AG09309 (cell line): Measurements from ENCODE around the gene GRID1.

Experiments
- DNase-seq: peaks from one replicate; pipeline ENCODE4 v3.0.0-alpha.2; 2010; ENCODE audit warnings: low read depth
- H3K4me3 ChIP-seq: 2 replicates; pipeline ENCODE4 v1.5.1; 2011; ENCODE audit warnings: mild to moderate bottlenecking, low read depth, low read length, moderate library complexity; ENCODE audit not compliant: control insufficient read depth
- TF ChIP-seq, protein P1 (sequence below): IDR thresholded peaks from 2 replicates; pipeline ENCODE4 v1.5.1; 2011; ENCODE audit warnings: mild to moderate bottlenecking, low read depth, low read length, inconsistent platforms; ENCODE audit not compliant: insufficient read depth, control insufficient read depth; ENCODE audit errors: missing control alignments

GRID1 gene

GRCh38 chr10:85665078-85665477 lies 701.5 kb downstream of the GRID1 start:
- H3K4me3 ChIP-seq = no peak overlapping the region
- TF ChIP-seq, protein P1, sequence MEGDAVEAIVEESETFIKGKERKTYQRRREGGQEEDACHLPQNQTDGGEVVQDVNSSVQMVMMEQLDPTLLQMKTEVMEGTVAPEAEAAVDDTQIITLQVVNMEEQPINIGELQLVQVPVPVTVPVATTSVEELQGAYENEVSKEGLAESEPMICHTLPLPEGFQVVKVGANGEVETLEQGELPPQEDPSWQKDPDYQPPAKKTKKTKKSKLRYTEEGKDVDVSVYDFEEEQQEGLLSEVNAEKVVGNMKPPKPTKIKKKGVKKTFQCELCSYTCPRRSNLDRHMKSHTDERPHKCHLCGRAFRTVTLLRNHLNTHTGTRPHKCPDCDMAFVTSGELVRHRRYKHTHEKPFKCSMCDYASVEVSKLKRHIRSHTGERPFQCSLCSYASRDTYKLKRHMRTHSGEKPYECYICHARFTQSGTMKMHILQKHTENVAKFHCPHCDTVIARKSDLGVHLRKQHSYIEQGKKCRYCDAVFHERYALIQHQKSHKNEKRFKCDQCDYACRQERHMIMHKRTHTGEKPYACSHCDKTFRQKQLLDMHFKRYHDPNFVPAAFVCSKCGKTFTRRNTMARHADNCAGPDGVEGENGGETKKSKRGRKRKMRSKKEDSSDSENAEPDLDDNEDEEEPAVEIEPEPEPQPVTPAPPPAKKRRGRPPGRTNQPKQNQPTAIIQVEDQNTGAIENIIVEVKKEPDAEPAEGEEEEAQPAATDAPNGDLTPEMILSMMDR = no peak

DNA sequence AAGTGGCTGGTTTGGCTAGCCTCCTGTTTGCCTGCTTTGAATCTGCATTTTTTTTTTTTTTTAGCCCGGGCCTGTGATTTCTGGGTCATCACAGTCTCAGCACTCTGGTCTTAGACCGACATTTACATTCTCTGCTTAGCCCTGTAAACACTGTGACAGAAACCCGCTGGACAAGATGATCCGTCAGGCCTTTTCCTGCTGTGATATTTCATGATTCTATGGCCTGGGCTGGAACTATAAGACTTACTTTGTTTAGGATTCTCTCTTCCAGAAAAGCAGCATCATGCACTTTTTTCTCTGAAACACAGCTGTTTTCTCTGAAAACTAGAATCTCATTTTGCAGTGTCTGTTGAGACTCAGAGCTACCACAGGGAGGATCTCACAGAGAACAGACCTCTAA lies 705.5 kb downstream of the GRID1 start:
- DNase-seq = no peak
- H3K4me3 ChIP-seq = no peak overlapping the region
- TF ChIP-seq, protein P1 = no peak

More at GRCh38 chr10:85665078-85665477, 701.5 kb downstream of the GRID1 start:
- no peak for DNase-seq

- TF ChIP-seq, protein P1 = no peak
- DNase-seq = no peak
- H3K4me3 ChIP-seq = no peak overlapping the region
Measured at GRCh38 chr10:85659331-85659730, 707.3 kb downstream of the GRID1 start.

DNA sequence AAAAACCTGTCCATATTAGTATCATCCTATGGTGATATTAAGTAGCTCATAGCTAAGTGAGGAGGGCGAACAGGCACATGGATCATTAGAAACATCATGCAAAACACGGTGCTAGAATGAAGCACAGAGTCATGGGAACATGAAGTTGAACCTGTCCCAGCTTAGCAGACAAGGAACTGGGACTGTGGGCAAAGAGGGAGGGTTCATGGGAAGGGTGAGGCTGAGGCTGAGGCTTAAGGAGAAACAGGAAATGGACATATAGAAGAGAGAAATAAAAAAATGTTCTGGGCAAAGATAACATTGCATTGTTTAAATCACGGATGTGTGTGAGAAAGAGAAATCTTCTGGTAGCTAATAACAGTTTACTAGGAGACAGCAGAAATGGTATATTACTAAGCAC lies 708.1 kb downstream of the GRID1 start:
- no peak overlapping the region for H3K4me3 ChIP-seq
- TF ChIP-seq, protein P1 = no peak
- no peak for DNase-seq

- no peak for DNase-seq
- TF ChIP-seq, protein P1 = no peak
- no peak overlapping the region for H3K4me3 ChIP-seq
Measured at GRCh38 chr10:85657476-85658113, 709.0 kb downstream of the GRID1 start.

DNA sequence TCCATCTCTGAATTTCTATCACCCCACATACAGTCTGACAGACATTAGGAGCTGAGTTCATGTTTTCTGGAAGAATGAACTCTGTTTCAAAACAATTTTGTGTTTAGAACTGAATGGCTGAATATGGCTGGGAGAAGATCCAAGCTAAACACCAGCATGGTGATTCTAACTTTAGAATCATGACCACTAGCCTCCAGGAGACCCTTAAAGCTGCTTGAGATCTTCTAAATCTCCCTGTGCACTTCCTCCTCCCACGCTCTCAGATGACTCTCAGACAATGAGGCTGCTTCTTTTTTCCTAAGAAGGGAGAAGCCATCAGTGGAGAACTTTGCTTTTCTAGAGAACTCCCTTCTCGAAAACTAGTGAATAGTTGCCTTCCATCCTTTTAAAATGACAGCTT lies 711.2 kb downstream of the GRID1 start:
- DNase-seq = no peak
- no peak overlapping the region for H3K4me3 ChIP-seq

GRCh38 chr10:85651497-85651882 lies 715.1 kb downstream of the GRID1 start:
- no peak overlapping the region for H3K4me3 ChIP-seq
- no peak for DNase-seq
- TF ChIP-seq, protein P1 = no peak

More for the DNA sequence above, 711.2 kb downstream of the GRID1 start:
- TF ChIP-seq, protein P1 = no peak
